Mononuclear cell (primary cell): ENCODE measurements around the gene UST. TPM values are rescaled to one million over a fixed set of nuclear protein-coding genes. Genes with fewer than 3 reads are reported as not detected.

Experiments used
- H3K27me3 ChIP-seq: 2 replicates; pipeline ENCODE4 v1.6.0; 2011; ENCODE audit warnings: low read length, control low read depth; ENCODE audit not compliant: insufficient read depth
- H3K4me1 ChIP-seq: 2 replicates; pipeline ENCODE4 v1.5.1; 2011; ENCODE audit warnings: mild to moderate bottlenecking, low read length, control low read depth; ENCODE audit not compliant: insufficient read depth
- H3K4me3 ChIP-seq: 2 replicates; pipeline ENCODE4 v1.5.1; 2011; ENCODE audit warnings: mild to moderate bottlenecking, low read length, moderate library complexity
- H3K9me3 ChIP-seq: 2 replicates; pipeline ENCODE4 v1.5.1; 2011; ENCODE audit warnings: low read depth, mild to moderate bottlenecking, control low read depth, low read length
- total RNA-seq: library from RNA; depleted of rRNA; stranded (reverse); fragments of >200 nt; gene quantifications from one replicate; pipeline ENCODE4 v1.2.3, GENCODE V29; 2012

Gene UST
- total RNA-seq, 1 donor = 1.5 TPM

GRCh38 chr6:148716811-148717210 is 30.0 kb upstream of the UST start:
- Histone ChIP-seq H3K9me3 (peaks cover 18% of the 10 kb centered on the region), H3K27me3 (no peaks in the 10 kb centered on the region), H3K4me3 (no peak overlapping the region), H3K4me1 (no peaks in the 10 kb centered on the region)

DNA sequence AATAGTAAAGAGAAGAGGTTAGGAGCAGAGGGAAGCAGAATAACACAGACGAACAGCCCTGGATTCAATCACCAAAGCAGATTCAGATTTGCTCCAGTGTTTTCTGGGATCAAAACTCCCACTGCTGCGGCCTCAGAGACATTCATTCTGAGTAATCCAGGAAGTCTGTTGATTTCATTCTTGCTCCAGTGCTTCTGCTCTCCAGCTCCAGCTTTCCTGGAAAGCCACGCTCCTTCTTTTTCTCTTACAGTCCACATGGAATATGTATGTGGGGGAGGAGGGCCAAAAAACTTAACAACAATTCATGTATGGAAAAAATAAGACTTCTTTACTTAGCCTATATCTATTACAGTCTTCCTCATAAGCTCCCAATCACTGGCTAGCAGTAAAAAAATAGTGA is 26.4 kb upstream of the UST start:
- Histone ChIP-seq H3K4me3 (no peak overlapping the region), H3K9me3 (no peaks in the 10 kb centered on the region)

DNA sequence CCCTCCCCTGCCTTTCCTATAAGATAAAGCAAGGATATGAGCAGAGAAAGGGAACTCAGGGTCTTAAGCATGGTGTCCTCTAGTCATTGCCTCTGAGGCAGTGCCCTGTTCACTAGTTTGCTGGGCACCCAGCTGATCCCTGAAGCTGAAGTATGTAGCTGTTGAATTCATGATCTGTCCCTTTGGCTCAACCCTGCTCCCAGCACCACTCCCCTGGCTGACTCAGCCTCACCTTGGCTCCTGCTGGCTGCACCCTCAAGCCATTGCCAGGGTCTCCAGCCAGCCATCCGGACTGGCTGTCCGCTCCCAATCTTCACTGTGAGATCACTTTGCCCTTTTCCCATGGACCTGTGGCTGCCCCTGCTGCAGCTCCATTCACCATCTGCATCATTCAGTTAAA is 25.9 kb upstream of the UST start:
- Histone ChIP-seq H3K9me3 (no peaks in the 10 kb centered on the region), H3K4me1 (no peaks in the 10 kb centered on the region), H3K4me3 (no peak overlapping the region), H3K27me3 (peaks cover 1% of the 10 kb centered on the region)

More for the DNA sequence above, 26.4 kb upstream of the UST start:
- no peaks in the 10 kb centered on the region for H3K4me1 ChIP-seq
- H3K27me3 ChIP-seq = no peaks in the 10 kb centered on the region

DNA sequence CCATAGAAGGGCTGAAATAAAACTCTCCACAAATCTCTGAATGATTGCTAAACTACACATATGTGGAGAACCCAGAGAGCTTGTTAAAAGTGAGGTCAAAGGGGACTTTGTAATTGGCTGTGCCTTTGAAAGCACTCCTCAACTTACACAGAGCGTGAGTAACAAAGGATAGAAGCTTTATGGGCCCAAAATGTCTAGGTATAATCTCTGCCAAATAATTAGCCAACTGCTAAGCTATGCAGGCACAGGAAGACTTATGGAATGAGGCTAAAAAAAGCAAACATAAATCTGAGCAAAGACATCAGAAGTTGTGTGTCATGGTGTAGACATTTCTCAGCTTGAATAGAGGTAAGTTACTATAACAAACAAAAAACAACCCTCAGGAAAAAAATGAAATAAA is 23.3 kb upstream of the UST start:
- H3K27me3 ChIP-seq = peaks cover 2% of the 10 kb centered on the region
- H3K4me1 ChIP-seq = no peaks in the 10 kb centered on the region
- no peaks in the 10 kb centered on the region for H3K9me3 ChIP-seq
- no peak overlapping the region for H3K4me3 ChIP-seq

GRCh38 chr6:148724428-148724827 is 22.4 kb upstream of the UST start:
- no peaks in the 10 kb centered on the region for H3K9me3 ChIP-seq
- no peak overlapping the region for H3K4me3 ChIP-seq
- H3K27me3 ChIP-seq = peaks cover 2% of the 10 kb centered on the region
- H3K4me1 ChIP-seq = no peaks in the 10 kb centered on the region

GRCh38 chr6:148727104-148727503 is 19.7 kb upstream of the UST start:
- Histone ChIP-seq H3K4me3 (no peak overlapping the region), H3K9me3 (no peaks in the 10 kb centered on the region), H3K4me1 (no peaks in the 10 kb centered on the region), H3K27me3 (peaks cover 2% of the 10 kb centered on the region)

DNA sequence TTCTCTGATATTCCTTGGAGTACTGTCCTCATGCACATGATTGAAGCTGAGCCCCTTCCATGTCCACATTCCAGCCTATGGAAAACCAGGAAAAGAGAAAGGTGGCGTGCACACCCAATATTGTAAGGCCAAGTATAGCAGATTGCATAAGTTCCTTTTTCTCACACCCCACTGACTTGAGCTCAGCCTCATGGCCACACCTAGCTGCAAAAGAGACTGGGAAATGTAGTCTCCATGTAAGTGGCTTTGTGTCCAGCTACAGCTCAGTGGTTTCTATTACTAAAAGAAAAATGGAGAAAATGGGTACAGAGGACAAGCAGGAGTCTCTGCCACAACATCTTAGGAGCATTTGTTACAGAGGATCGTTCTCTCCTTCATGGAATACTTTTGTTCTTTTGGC is 10.8 kb upstream of the UST start:
- no peaks in the 10 kb centered on the region for H3K9me3 ChIP-seq
- H3K4me1 ChIP-seq = peaks cover 6% of the 10 kb centered on the region
- H3K4me3 ChIP-seq = no peak overlapping the region
- H3K27me3 ChIP-seq = no peaks in the 10 kb centered on the region

DNA sequence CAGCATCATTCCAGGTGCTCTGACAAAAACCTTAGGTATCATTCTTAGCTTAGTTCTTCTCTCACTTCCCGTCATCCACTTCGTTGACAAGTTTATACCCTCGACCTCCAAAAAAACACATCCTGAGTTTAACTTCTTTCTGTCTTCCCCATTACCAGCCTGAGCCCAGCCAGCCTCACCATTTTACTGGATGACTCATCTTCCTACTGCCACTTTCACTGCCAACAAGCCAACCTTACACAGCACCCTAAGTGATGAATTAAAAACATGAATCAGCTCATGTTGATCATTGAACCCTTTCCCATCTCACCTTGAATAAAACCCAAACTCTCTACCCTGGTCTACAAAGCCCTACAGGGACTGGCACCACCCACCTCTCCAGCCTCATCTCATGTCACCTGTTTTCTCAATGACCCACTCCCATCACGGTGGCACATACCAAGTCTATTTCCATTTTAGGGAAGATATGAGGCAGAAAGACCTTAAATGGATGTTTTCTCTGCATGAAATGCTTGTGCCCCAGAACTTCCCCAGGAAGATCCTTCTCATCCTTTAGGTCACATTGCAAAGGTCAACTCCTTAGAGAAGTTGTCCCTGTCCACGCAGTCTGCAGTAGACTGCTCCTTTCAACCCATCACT is 9.9 kb upstream of the UST start:
- Histone ChIP-seq H3K27me3 (no peaks in the 10 kb centered on the region), H3K4me3 (no peak overlapping the region), H3K4me1 (peaks cover 6% of the 10 kb centered on the region)

DNA sequence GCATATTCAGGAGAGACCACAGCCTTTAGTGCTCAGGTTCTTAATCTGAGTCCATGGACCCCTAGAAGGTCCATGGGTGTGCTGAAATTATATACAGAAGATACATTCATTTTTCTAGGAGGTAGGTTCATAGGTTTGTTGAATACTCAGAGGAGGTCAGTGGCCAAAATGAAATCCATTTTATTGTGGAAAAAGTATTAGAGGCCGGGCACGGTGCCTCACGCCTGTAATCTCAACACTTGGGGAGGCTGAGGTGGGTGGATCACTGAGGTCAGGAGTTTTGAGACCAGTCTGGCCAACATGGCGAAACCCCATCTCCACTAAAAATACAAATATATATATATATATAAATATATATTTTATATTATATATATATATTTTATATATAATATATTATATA is 9.0 kb upstream of the UST start:
- no peaks in the 10 kb centered on the region for H3K9me3 ChIP-seq
- H3K27me3 ChIP-seq = no peaks in the 10 kb centered on the region
- peaks cover 6% of the 10 kb centered on the region for H3K4me1 ChIP-seq
- H3K4me3 ChIP-seq = no peak overlapping the region

More for the DNA sequence above, 9.9 kb upstream of the UST start:
- no peaks in the 10 kb centered on the region for H3K9me3 ChIP-seq

DNA sequence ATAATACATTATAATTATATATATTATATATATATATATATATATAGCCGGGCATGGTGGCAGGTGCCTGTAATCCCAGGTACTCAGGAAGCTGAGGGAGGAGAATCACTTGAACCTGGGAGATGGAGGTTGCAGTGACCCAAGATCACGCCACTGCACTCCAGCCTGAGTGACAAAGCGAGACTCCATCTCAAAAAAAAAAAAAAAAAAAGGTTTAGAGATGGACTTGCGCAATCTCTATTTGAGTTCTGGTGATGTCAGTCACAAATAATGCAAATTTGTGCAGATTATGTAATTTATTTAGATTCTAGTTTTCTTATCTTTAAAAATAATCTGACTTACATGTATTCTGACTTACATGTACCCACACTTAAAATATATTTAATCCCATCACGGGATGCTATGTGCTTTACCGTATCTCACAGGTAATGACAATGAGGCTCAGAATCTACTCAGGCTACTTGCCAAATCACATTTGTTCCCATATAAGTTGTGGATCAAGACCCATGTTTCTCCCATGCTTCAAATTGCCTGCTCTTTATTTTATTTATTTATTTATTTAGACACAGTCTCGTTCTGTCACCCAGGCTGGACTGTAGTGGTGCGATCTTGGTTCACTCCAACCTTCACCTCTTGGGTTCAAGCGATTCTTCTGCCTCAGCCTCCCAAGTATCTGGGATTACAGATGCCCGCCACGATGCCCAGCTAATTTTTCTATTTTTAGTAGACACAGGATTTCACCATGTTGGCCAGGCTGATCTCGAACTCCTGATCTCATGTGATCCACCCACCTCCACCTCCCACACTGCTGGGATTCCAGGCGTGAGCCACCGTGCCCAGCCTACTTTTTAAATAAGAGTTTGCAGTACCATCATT is 7.6 kb upstream of the UST start:
- Histone ChIP-seq H3K4me3 (no peak overlapping the region), H3K9me3 (no peaks in the 10 kb centered on the region), H3K27me3 (no peaks in the 10 kb centered on the region), H3K4me1 (peaks cover 6% of the 10 kb centered on the region)

DNA sequence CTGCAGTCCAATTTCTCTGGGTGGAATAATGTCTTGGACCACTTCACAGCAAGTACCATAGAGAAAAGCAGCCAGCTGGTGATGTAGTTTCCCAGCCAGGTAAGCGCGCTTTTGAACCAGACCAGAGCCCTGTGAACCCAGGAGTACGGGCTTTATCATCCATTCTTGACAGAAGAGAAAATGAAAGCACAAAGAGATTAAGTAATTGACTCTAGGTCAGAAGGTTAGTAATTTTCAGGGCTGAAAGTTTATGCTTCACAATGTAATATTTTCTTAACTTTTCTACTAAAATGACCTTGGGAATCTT is 7.1 kb upstream of the UST start:
- no peak overlapping the region for H3K4me3 ChIP-seq
- H3K4me1 ChIP-seq = peaks cover 6% of the 10 kb centered on the region
- H3K9me3 ChIP-seq = no peaks in the 10 kb centered on the region
- peaks cover 3% of the 10 kb centered on the region for H3K27me3 ChIP-seq

GRCh38 chr6:148743476-148743875 is 3.4 kb upstream of the UST start:
- no peak overlapping the region for H3K4me3 ChIP-seq
- peaks cover 26% of the 10 kb centered on the region for H3K27me3 ChIP-seq
- H3K9me3 ChIP-seq = no peaks in the 10 kb centered on the region
- peaks cover 24% of the 10 kb centered on the region for H3K4me1 ChIP-seq

GRCh38 chr6:148745926-148746325 is 904 bp upstream of the UST start:
- Histone ChIP-seq H3K4me1 (peaks cover 26% of the 10 kb centered on the region), H3K27me3 (peaks cover 49% of the 10 kb centered on the region), H3K9me3 (no peaks in the 10 kb centered on the region), H3K4me3 (peak overlapping the region; percentile 65)

DNA sequence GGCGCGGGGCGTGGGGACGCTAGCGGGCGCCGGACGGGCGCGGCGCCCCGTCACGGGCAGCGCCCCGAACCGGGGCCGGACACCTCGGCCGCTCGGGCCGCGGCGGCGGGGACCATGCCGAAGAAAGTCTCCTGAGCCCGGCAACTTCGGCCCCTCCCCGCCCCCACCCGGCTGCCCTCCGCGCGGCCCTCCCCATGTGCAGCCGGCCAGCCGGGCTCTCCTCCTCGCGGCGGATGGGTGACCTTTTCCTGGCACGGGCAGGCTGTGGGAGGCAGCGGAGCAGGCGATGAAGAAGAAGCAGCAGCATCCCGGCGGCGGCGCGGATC is 278 bp downstream of the UST start:
- H3K4me1 ChIP-seq = peaks cover 26% of the 10 kb centered on the region
- H3K9me3 ChIP-seq = no peaks in the 10 kb centered on the region
- peak overlapping the region; percentile 65 for H3K4me3 ChIP-seq
- peaks cover 56% of the 10 kb centered on the region for H3K27me3 ChIP-seq

- peaks cover 56% of the 10 kb centered on the region for H3K27me3 ChIP-seq
- no peaks in the 10 kb centered on the region for H3K9me3 ChIP-seq
- peak overlapping the region; percentile 65 for H3K4me3 ChIP-seq
- H3K4me1 ChIP-seq = peaks cover 26% of the 10 kb centered on the region
Observed at GRCh38 chr6:148747471-148748165, 788 bp downstream of the UST start.
